ENCODE measurements around the gene SLC39A11.
"Not testable (repeated sequence)": the region's sequence is repeated elsewhere in the genome, so short reads cannot be mapped to it uniquely, and the experiment has no call there.

Gene SLC39A11

DNA sequence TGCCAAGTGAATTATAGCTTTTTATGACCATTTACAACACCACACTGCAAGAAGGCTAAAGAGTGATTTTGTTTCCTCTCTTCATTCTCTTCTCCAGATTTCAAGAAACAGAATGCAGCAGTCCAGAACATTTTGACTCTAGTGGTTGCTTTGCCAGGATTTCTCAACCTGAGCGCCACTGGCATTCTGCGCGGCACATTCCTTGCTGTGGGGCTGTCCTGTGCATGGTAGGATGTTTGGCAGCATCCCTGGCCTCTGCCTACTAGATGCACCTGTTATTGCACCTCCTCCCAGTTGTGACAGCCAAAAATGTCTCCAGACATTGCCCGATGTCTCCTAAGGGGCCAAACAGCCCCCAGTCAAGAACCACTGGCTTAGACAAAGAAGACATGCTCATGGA is 25.7 kb upstream of the SLC39A11 start:
- in situ Hi-C loops (cut with HindIII; ENCODE audit: low pct_ligation_motif_present, low pct_unique_long_range_greater_than_20kb, low sequenced_read_pairs): no loop called here
- DNase-seq: no peak

DNA sequence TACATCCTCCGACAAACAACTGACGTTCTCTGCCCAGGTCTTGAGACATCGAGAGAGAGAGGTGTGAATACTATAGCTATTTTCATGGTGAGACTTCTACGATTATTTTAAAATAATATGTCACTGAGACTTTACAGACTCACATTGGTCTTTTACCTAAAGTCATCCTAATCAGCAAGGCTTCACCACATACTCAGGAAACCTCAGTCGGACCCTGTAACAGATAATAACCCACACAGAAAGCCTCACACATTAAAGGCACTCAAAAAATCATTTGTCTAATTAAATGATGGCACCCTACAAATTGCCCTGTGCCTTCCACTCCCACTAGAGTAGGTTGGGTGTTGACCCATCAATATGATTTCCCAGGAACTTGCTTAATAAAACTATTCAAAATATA is 19.8 kb upstream of the SLC39A11 start:
- in situ Hi-C loops (cut with HindIII; ENCODE audit: low pct_ligation_motif_present, low pct_unique_long_range_greater_than_20kb, low sequenced_read_pairs): no loop called here
- no peak for DNase-seq

DNA sequence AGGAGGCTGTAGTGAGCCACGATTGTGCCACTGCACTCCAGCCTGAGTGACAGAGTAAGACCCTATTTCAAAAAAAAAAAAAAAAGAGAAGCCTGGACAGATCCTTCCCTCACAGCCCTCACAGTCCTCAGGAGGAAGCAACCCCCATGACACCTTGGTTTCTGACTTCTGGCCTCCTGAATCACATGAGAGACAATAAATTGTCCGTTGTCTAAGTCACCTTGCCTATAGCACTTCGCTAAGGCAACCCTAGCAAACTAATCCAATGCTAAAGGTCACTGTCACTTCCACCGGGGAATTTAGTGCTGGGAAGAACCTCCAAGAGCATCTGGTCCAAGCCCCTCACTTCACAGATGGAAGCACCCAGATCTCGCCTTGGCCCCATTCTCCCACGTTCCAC is 18.9 kb upstream of the SLC39A11 start:
- in situ Hi-C loops (cut with HindIII; ENCODE audit: low pct_ligation_motif_present, low pct_unique_long_range_greater_than_20kb, low sequenced_read_pairs): no loop called here
- no peak for DNase-seq

DNA sequence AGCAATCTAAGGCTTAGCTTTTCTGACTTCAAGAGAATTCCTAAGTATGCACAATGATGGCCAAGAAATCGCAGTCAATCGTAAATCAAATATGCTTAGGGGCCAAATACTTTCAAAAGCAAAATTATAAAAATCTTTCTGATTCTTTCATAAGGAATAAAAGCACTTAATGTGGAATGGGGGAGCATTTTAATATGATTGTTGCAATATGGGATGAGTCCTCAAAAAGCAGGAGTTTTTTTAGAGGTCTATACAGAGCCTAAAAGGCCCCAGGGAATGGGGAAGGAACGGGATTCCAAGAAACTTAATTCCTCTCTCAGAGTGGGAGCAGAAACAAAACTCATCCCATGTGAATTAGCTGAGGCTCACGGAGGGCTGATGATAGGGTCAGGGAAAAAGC is 14.7 kb upstream of the SLC39A11 start:
- in situ Hi-C loops (cut with HindIII; ENCODE audit: low pct_ligation_motif_present, low pct_unique_long_range_greater_than_20kb, low sequenced_read_pairs): no loop called here
- no peak for DNase-seq

DNA sequence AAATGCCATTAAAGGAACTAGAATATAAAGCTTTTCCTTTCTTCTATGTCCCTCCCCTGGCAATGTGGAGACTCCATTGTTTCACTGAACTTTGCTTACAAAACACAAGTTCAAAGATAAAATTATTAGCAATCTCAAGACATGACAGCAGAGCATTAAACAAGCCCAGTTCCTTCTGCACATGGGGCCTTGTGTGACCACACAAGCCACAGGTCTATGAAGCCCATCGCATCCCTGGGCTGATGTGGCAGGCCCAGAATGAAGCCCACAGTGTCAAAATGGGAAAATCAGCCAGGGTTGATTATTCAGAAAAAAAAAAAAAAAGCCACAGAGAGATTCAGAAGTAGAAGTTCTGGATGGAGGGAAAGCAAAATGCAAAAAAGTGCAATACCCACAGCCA is 12.9 kb upstream of the SLC39A11 start:
- no peak for DNase-seq
- in situ Hi-C loops (cut with HindIII; ENCODE audit: low pct_ligation_motif_present, low pct_unique_long_range_greater_than_20kb, low sequenced_read_pairs): no loop called here

DNA sequence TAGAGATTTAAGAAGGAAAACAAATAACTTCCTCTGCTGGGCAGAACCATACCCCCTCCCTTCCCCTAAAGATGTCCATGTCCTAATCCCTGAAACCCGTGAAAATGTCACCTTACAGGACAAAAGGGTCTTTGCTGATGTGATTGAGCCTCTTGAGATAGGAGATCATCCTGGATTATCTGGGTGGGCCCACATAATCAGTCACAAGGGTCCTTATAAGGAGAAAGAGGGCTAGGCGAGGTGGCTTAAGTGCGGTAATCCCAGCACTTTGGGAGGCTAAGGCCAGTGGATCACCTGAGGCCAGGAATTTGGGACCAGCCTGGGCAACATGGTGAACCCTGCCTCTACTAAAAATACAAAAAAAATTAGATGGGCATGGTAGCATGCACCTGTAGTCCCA is 12.0 kb upstream of the SLC39A11 start:
- in situ Hi-C loops (cut with HindIII; ENCODE audit: low pct_ligation_motif_present, low pct_unique_long_range_greater_than_20kb, low sequenced_read_pairs): no loop called here
- no peak for DNase-seq

DNA sequence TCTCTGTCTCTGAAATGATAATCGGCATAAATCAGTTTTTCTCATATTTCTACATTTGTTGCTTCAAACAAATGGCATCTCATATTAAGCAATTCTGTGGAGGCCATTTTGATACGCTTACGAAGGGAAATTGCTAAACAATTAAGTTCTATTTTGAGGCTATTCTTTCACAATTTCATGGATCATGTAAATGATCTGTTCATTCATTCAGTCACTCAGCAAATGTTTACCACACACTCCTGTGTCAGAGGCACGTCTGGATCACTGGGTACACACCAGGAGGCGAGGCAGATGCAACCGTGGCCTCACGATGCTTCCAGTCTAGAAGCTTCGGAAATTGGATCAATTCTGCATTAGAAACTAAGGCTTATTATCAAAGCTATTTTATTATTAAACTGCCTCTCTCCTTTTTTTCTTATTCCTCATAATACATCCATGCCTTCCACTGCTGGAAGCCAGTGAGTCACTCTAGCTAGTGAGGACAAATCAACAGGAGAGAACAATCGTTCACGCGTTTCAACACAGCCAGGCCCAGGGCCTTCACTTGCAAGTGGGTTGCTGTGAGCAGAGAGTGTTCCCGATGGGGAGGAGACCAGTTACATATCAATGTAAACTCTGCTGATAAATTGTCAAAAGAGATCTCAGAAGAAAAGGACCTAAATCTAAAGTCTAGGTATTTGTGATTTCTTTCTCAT is 11.3 kb upstream of the SLC39A11 start:
- in situ Hi-C loops (cut with HindIII; ENCODE audit: low pct_ligation_motif_present, low pct_unique_long_range_greater_than_20kb, low sequenced_read_pairs): no loop called here

DNA sequence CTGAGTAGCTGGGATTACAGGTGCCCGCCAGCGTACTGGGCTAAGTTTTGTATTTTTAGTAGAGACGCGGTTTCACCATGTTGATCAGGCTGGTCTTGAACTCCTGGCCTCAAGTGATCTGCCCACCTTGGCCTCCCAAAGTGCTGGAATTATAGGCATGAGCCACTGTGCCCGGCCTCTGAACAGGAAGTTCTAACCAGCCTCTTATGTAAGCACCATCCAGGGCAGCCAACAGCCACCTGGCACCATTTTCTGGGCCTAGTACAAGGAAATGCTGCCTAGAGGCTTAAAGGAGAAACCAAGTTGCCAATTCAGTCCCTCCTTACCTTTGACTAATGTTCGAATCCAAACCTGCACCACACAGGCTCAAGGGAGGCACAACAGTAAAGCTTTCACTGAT is 8.5 kb upstream of the SLC39A11 start:
- no peak for DNase-seq
- in situ Hi-C loops (cut with HindIII; ENCODE audit: low pct_ligation_motif_present, low pct_unique_long_range_greater_than_20kb, low sequenced_read_pairs): no loop called here

More for the DNA sequence above, 11.3 kb upstream of the SLC39A11 start:
- no peak for DNase-seq

DNA sequence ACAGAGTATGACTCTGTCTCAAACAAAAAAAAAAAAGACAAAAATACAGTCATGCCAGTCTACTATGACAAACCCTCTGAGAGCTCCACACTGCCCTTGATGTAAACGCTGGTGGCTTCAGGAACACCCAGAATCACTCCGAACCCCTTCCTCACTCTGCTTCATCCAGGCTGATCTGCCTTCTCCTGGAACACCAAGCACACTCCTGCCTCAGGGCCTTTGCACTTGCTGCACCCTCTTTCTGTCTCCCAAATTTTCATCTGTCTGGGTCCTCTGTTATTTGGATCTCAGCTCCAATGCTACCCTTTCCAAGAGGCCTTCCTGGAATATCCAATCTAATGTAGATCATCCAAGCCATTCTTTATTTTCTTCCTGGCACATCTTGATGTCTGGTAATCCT is 7.9 kb upstream of the SLC39A11 start:
- DNase-seq: no peak
- in situ Hi-C loops (cut with HindIII; ENCODE audit: low pct_ligation_motif_present, low pct_unique_long_range_greater_than_20kb, low sequenced_read_pairs): no loop called here

DNA sequence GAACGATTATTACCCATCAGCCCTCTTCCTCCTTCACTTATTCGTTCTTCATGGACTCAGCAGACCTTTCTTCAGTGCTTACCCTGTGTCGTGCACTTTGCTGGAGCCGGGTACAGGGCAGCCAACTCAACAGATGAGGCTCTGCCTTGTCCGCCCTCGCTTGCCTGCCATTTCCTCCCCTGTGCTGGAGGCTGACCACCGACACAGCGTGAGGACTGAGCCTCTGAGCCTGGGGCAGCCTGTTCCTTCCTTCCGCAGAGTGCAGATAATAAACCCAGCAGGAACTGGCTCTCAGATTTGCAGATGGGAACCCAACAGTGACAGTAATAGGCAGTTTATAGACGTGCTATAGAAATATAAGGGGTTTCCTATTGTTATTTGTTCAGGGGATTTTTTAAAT is 7.0 kb upstream of the SLC39A11 start:
- in situ Hi-C loops (cut with HindIII; ENCODE audit: low pct_ligation_motif_present, low pct_unique_long_range_greater_than_20kb, low sequenced_read_pairs): no loop called here
- DNase-seq: no peak

DNA sequence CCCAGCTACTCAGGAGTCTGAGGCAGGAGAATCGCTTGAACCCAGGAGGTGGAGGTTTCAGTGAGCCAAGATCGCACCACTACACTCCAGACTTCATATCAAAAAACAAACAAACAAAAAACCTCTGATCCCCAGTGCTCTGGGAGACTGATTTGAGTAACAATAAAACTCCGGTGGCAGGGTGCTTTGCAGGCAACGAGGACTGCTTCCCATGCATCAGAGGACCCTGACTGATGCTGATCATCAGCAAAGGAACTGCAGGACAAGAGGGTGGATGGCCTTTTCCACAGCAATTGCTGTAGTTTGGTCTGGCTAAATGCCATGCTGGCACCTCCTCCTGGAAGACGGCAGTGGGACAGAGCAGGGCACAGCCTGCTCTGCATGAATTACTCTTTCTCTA is 6.4 kb upstream of the SLC39A11 start:
- in situ Hi-C loops (cut with HindIII; ENCODE audit: low pct_ligation_motif_present, low pct_unique_long_range_greater_than_20kb, low sequenced_read_pairs): no loop called here
- no peak for DNase-seq

DNA sequence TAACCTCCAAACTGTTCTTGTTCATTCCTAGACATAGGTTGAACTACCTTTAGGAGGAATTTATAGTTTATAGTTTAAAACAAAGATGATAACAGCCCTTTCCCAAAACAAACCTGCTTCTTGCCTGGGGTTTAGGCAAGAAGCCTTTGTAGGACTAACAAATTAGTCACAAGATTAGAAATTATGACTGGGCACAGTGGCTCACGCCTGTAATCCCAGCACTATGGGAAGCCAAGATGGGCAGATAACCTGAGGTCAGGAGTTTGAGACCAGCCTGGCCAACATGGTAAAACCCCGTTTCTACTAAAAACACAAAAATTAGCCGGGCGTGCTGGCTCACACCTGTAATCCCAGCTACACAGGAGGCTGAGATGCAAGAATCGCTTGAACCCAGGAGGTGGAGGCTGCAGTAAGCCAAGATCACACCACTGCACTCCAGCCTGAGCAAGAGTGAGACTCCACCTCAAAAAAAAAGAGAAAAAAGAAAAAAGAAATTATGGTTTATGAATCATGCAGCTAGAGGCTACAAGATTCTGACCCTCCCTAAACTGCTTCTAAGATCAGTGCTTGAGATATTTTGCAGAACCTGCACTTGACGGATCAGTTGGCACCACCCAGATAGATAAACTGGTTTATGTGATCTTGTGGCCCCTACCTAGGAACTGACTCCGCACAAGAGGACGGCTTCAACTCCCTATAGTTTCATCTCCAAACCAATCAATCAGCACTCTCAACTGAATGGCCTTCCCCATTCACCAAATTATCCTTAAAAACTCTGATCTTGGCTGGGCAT is 5.7 kb upstream of the SLC39A11 start:
- in situ Hi-C loops (cut with HindIII; ENCODE audit: low pct_ligation_motif_present, low pct_unique_long_range_greater_than_20kb, low sequenced_read_pairs): not testable (repeated sequence)

DNA sequence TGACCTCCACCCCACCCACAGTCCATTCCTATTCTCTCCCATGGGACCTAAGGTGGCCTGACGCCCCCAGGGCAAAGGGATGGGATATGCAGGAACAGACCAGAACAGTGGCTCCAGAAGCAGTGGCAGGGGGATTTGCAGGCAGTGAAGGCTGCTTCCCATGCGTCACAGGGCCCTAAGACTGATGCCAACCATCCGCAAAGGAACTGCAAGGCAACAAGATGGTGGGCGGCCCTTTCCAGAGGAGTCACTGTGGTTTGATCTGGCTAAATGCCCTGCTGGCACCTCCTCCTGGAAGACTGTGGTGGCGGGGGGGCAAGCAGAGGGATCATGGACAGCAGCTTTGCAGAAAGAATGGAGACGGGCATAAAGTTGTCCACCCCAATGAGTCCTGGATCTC is 4.4 kb upstream of the SLC39A11 start:
- DNase-seq: no peak
- in situ Hi-C loops (cut with HindIII; ENCODE audit: low pct_ligation_motif_present, low pct_unique_long_range_greater_than_20kb, low sequenced_read_pairs): no loop called here

More for the DNA sequence above, 5.7 kb upstream of the SLC39A11 start:
- not testable (repeated sequence) for DNase-seq

DNA sequence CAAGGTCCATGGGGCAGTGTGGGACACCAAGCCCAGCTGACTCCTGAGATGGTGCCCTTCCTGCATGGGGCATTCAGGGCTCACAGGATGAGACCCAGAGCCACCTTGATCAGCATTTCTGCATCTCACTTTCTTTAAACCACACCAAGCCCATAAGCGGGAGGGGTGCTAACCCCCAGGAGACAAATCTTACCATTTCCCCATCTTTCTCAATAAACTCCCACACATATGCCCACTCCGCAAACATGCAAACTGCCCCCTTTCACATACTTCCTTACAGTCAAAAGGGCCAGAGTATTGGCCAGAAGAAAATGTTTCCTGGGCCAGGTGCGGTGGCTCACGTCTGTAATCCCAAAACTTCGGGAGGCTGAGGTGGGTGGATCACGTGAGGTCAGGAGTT is 3.7 kb upstream of the SLC39A11 start:
- in situ Hi-C loops (cut with HindIII; ENCODE audit: low pct_ligation_motif_present, low pct_unique_long_range_greater_than_20kb, low sequenced_read_pairs): no loop called here
- no peak for DNase-seq

DNA sequence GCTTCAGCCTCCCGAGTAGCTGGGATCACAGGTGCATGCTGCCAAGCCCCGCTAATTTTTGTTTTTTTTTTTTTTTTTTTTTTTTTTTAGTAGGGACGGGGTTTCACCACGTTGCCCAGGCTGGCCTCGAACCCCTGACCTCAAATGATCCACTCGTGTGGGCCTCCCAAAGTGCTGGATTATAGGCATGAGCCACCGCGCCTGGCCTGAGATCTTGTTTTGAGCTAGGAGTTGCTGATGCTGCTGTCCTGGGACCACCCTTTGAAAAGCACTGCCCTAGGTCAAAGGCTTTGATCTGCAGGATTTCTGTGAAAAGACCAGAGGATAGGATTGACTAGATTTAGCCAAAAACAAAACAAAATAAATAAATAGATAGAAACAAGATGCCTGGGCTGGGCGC is 798 bp upstream of the SLC39A11 start:
- no peak for DNase-seq
- in situ Hi-C loops (cut with HindIII; ENCODE audit: low pct_ligation_motif_present, low pct_unique_long_range_greater_than_20kb, low sequenced_read_pairs): no loop called here

DNA sequence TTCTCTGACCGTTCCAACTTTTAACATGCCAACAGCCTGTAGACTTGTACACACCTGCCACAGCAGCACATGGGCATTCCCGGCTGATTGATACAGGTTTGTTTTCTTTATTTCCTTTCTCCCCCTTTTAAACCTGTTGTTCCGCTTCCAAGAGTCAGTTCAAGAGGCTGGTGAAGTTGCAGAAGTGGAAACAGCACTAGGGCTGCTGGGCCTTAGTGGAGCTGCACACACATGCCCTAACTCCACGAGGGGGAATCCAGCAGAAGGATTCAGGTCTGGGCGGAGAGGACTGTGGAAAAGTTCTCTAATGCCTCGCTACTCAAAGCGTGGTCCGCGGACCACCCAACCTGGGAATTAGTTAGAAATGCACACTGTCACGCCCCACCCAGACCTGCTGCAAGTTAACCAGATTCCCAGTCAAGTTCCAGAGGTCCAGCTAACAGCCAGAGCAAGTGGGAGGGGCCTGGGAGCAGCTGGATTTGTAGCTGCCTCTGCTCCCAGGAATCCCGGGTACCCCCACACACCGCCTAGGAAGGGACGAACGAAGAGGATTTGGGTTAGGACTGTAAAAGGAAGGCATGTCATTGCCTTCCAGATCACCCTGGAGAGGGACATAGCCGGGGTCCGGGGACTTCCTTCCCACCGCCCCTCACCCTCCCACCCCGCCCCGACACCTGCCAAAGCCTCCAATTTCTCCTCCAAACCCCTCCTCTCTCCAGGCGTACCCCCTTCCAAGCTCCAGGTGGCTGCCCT is 542 bp downstream of the SLC39A11 start:
- in situ Hi-C loops (cut with HindIII; ENCODE audit: low pct_ligation_motif_present, low pct_unique_long_range_greater_than_20kb, low sequenced_read_pairs): no loop called here
- DNase-seq: peak; percentile 32

DNA sequence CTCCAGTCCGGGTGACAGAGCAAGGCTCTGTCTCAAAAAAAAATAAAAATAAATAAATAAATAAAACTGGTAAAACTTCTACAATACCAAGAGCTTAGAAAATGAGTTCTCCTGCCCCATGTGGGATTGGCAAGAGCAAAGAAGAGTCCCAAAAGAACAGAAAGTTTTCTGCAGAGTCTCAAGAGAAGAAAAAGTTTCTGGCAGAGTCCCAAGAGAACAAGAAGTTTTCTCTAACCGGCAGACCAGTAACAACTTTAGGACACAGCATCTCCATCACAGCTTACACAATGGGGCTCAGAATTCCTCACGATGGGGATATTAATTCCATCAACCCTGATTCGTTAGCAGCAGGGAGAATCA is 1.1 kb downstream of the SLC39A11 start:
- no peak for DNase-seq
- in situ Hi-C loops (cut with HindIII; ENCODE audit: low pct_ligation_motif_present, low pct_unique_long_range_greater_than_20kb, low sequenced_read_pairs): no loop called here

DNA sequence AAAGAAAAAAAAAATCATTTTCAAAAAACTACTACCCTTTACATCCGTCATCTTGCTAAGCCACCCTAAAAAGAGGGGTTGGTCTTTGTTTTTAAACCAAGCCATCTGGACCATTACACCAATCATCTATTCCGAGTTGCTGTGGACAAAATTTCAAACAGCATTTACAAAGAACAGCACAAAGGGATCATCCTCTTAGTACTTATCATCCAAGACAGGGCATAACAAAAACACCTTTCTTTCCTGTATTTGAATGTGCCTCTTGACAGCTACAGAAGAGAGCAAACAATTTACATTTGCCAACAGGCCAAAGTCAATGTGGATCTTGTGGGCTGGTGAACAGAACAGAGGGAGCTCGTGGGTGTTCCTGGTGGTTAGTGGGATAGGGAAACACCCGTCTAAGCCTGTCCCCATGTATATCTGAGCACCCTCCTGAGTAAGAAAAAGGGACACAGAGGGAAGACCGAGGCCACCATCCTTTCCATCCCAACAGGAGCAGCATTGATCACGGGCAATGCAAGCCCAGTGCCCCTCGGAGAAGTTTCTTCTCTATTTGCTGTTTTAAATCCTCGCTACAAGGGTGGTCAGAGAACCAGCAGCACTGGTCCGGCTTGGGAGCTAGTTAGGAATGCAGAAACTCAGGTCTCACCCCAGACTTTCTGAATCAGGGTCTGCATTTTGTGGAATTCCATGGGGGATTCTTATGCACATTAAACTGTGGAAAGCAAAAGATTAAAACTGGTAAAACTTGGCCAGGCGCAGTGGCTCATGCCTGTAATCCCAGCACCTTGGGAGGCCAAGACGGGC is 1.9 kb downstream of the SLC39A11 start:
- in situ Hi-C loops (cut with HindIII; ENCODE audit: low pct_ligation_motif_present, low pct_unique_long_range_greater_than_20kb, low sequenced_read_pairs): no loop called here
- no peak for DNase-seq

Measured in ACHN (cell line).